Spleen (tissue), 7 donors: ENCODE results near the gene FKTN.

Experiments used
- POLR2A ChIP-seq, 3 donors: fragments of 450-650 bp; IDR thresholded peaks; one replicate each; pipeline ENCODE4 v1.5.1; 2017; ENCODE audit warnings: antibody characterized with exemption in 3 of 3, mild to moderate bottlenecking in 1 of 3
- POLR2AphosphoS5 ChIP-seq, 3 donors: sonication (generic); formaldehyde crosslinking; IDR thresholded peaks; one replicate each; pipeline ENCODE4 v1.5.1; 2017; ENCODE audit warnings: antibody characterized with exemption in 3 of 3
- TF ChIP-seq, protein P1 (sequence below), 11 experiments: fragments of 200-600 bp in 7 of 11; fragments of 450-650 bp in 4 of 11; sonication (generic) in 4 of 11; IDR thresholded peaks in 8 of 11; conservative IDR thresholded peaks in 3 of 11; 1 replicate in 7 of 11; 2 replicates in 4 of 11; pipeline versions ENCODE4 v1.4.0 to v1.8.0; 2016 to 2021; ENCODE audit warnings: antibody characterized with exemption in 11 of 11, inconsistent platforms in 4 of 11, mild to moderate bottlenecking in 1 of 11
- donor health status: DM: no; HTN: no; CAD: no; lungs with moderate emphysema.
- donor health status: DM: no; HTN: no; CAD: no.
- donor health status: DM: no; HTN: no; CAD: no.

- TF ChIP-seq, protein P1, sequence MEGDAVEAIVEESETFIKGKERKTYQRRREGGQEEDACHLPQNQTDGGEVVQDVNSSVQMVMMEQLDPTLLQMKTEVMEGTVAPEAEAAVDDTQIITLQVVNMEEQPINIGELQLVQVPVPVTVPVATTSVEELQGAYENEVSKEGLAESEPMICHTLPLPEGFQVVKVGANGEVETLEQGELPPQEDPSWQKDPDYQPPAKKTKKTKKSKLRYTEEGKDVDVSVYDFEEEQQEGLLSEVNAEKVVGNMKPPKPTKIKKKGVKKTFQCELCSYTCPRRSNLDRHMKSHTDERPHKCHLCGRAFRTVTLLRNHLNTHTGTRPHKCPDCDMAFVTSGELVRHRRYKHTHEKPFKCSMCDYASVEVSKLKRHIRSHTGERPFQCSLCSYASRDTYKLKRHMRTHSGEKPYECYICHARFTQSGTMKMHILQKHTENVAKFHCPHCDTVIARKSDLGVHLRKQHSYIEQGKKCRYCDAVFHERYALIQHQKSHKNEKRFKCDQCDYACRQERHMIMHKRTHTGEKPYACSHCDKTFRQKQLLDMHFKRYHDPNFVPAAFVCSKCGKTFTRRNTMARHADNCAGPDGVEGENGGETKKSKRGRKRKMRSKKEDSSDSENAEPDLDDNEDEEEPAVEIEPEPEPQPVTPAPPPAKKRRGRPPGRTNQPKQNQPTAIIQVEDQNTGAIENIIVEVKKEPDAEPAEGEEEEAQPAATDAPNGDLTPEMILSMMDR (IDR thresholded peaks at IDR 0.05 in 8 of 11, conservative IDR thresholded peaks at IDR 0.05 in 3 of 11): no peak
- no peak for TF ChIP-seq POLR2AphosphoS5 (IDR thresholded peaks at IDR 0.05)
- TF ChIP-seq POLR2A (IDR thresholded peaks at IDR 0.05): no peak
Observed at GRCh38 chr9:105632807-105633206, 74.9 kb downstream of the FKTN start.
